ENCODE measurements around the gene MANF.
A peak's percentile ranks its signal among the peaks of the same experiment; 100 is the strongest.

The MANF gene

GRCh38 chr3:51371943-51372557 lies 13.0 kb upstream of the MANF start:
- ChIA-PET POLR2A (ENCODE audit: low non-redundant PET) (no interaction called here), CTCF (interaction anchor here (0.6 to 1.4 kb wide), 6 partner anchors 79 to 745 kb away, joined by 3 to 10 read pairs (median 3); no protein-coding TSS in a partner anchor)
- peak; percentile 73 for TF ChIP-seq CTCF (conservative IDR thresholded peaks at IDR 0.05; ENCODE audit: low read depth)
- DNase-seq (ENCODE audit: low spot score): no peak
- H3K27ac ChIP-seq: no peak overlapping the region

- no peak for DNase-seq (ENCODE audit: low spot score)
- no peak overlapping the region for H3K27ac ChIP-seq
- no peak for TF ChIP-seq CTCF (conservative IDR thresholded peaks at IDR 0.05; ENCODE audit: low read depth)
- CTCF ChIA-PET: no interaction called here
- POLR2A ChIA-PET (ENCODE audit: low non-redundant PET): no interaction called here
Observed at GRCh38 chr3:51373658-51374421, 11.3 kb upstream of the MANF start.

- no peak overlapping the region for H3K27ac ChIP-seq
- no peak for DNase-seq (ENCODE audit: low spot score)
- ChIA-PET CTCF (no interaction called here), POLR2A (ENCODE audit: low non-redundant PET) (no interaction called here)
- no peak for TF ChIP-seq CTCF (conservative IDR thresholded peaks at IDR 0.05; ENCODE audit: low read depth)
Observed at GRCh38 chr3:51374456-51374855, 10.6 kb upstream of the MANF start.

GRCh38 chr3:51375136-51375535 lies 10.0 kb upstream of the MANF start:
- no peak overlapping the region for H3K27ac ChIP-seq
- TF ChIP-seq CTCF (conservative IDR thresholded peaks at IDR 0.05; ENCODE audit: low read depth): no peak
- ChIA-PET POLR2A (ENCODE audit: low non-redundant PET) (no interaction called here), CTCF (no interaction called here)
- DNase-seq (ENCODE audit: low spot score): no peak

GRCh38 chr3:51375571-51375970 lies 9.5 kb upstream of the MANF start:
- H3K27ac ChIP-seq: no peak overlapping the region
- ChIA-PET CTCF (no interaction called here), POLR2A (ENCODE audit: low non-redundant PET) (no interaction called here)
- no peak for TF ChIP-seq CTCF (conservative IDR thresholded peaks at IDR 0.05; ENCODE audit: low read depth)
- DNase-seq (ENCODE audit: low spot score): no peak

- H3K27ac ChIP-seq: no peak overlapping the region
- TF ChIP-seq CTCF (conservative IDR thresholded peaks at IDR 0.05; ENCODE audit: low read depth): no peak
- ChIA-PET CTCF (no interaction called here), POLR2A (ENCODE audit: low non-redundant PET) (no interaction called here)
- DNase-seq (ENCODE audit: low spot score): no peak
Observed at GRCh38 chr3:51378065-51378464, 7.0 kb upstream of the MANF start.

All from RWPE1 (cell line).